Caco-2 (cell line): ENCODE results near the gene DRAP1. TPM values are rescaled to one million over a fixed set of nuclear protein-coding genes. Genes with fewer than 3 reads are reported as not detected.

Source experiments
- BruUV-seq: library from RNA; stranded (reverse); fragments of 400-500 nt; replicated peaks from 2 replicates; lab custom pipeline; 2021; lab: Mats Ljungman, UMichigan
- CTCF ChIA-PET: fragments of 300-600 bp; sonication (Branson Sonifier 250); formaldehyde crosslinking; loops from one replicate; lab custom pipeline; 2022; ENCODE audit warnings: antibody characterized with exemption; lab: Charles Lee
- POLR2A ChIA-PET: fragments of 300-600 bp; sonication (Branson Sonifier 250); formaldehyde crosslinking; loops from one replicate; lab custom pipeline; 2022; ENCODE audit warnings: antibody characterized with exemption; lab: Charles Lee
- DNase-seq, 2 experiments: peaks; one replicate each; pipeline versions ENCODE4 v3.0.0 to v3.0.0-alpha.2; 2020 to 2022
- H3K27me3 ChIP-seq: replicated peaks from 2 replicates; pipeline ENCODE4 v1.6.0; 2011; ENCODE audit warnings: low read length; ENCODE audit not compliant: control insufficient read depth, insufficient read depth
- H3K36me3 ChIP-seq: 2 replicates; pipeline ENCODE4 v1.5.1; 2011; ENCODE audit warnings: low read length; ENCODE audit not compliant: control insufficient read depth, insufficient read depth
- H3K4me1 ChIP-seq: fragments of 250-450 bp; sonication (Bioruptor Pico); 2 replicates; pipeline ENCODE4 v1.5.1; 2020; ENCODE audit warnings: mild to moderate bottlenecking
- H3K4me3 ChIP-seq: 2 replicates; pipeline ENCODE4 v1.5.1; 2011; ENCODE audit warnings: low read depth, mild to moderate bottlenecking, control low read depth, low read length
- H3K9me3 ChIP-seq: fragments of 250-450 bp; sonication (Bioruptor Pico); 2 replicates; pipeline ENCODE4 v1.5.1; 2020; ENCODE audit warnings: mild to moderate bottlenecking, moderate library complexity
- H3K27ac Mint-ChIP-seq: one replicate; pipeline ENCODE4 v1.8.0; 2022; ENCODE audit warnings: mixed read lengths; ENCODE audit not compliant: unreplicated experiment
- H3K27me3 Mint-ChIP-seq: one replicate; pipeline ENCODE4 v1.8.0; 2022; ENCODE audit warnings: mixed read lengths; ENCODE audit not compliant: insufficient read depth, unreplicated experiment
- H3K36me3 Mint-ChIP-seq: one replicate; pipeline ENCODE4 v1.8.0; 2022; ENCODE audit warnings: mild to moderate bottlenecking, mixed read lengths; ENCODE audit not compliant: insufficient read depth, unreplicated experiment
- H3K4me1 Mint-ChIP-seq: one replicate; pipeline ENCODE4 v1.8.0; 2022; ENCODE audit warnings: low read depth, mixed read lengths; ENCODE audit not compliant: unreplicated experiment
- H3K4me3 Mint-ChIP-seq: one replicate; pipeline ENCODE4 v1.8.0; 2022; ENCODE audit warnings: mild to moderate bottlenecking, moderate library complexity, mixed read lengths; ENCODE audit not compliant: unreplicated experiment
- H3K9me3 Mint-ChIP-seq: one replicate; pipeline ENCODE4 v1.8.0; 2022; ENCODE audit warnings: mixed read lengths; ENCODE audit not compliant: unreplicated experiment
- intact Hi-C: fragments of 100-400 bp; cut with micrococcal nuclease; formaldehyde crosslinking; loops from one replicate; pipeline ENCODE4 v1.10.0; 2022; ENCODE audit not compliant: unreplicated experiment
- total RNA-seq: library from RNA; stranded (reverse); gene quantifications from 2 replicates; pipeline ENCODE4 v1.2.3, GENCODE V29; 2022
- TF ChIP-seq, protein P1 (sequence below), 2 experiments: fragments of 200-600 bp in 1 of 2; IDR thresholded peaks; 1 replicate in 1 of 2; 2 replicates in 1 of 2; pipeline versions ENCODE4 v1.5.1 to v1.8.0; 2011 to 2022; ENCODE audit warnings: antibody characterized with exemption in 1 of 2, control low read depth in 1 of 2, inconsistent platforms in 1 of 2, low read depth in 1 of 2, low read length in 1 of 2, mild to moderate bottlenecking in 1 of 2, moderate library complexity in 1 of 2; ENCODE audit not compliant: insufficient read depth in 1 of 2, severe bottlenecking in 1 of 2, unreplicated experiment in 1 of 2

DRAP1 gene
- total RNA-seq, 1 experiment from 2014 or later, result 91.0 TPM

DNA sequence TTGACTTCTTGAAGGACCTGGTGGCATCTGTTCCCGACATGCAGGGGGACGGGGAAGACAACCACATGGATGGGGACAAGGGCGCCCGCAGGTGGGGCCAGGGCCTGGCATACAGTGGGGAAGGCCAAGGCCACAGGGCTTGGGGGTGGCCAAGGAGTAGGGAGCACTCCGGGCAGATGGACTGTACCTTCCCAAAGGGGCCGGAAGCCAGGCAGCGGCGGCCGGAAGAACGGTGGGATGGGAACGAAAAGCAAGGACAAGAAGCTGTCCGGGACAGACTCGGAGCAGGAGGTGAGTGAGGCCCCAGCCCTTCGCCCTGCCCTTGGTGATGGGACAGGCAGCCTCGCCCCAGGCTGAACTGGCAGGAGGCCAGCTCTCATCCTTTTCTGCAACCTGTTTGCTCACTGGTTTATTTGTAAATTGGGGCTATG lies 1.2 kb downstream of the DRAP1 start:
- peaks cover 15% of the 10 kb centered on the region for H3K4me1 ChIP-seq
- peak overlapping the region; percentile 95 for H3K4me3 ChIP-seq
- Mint-ChIP-seq H3K36me3 (peaks cover 19% of the 10 kb centered on the region), H3K27me3 (no peaks in the 10 kb centered on the region), H3K27ac (no peak overlapping the region), H3K4me3 (peak overlapping the region; percentile 90), H3K4me1 (no peaks in the 10 kb centered on the region), H3K9me3 (no peaks in the 10 kb centered on the region)
- intact Hi-C loops, result no loop called here
- no peaks in the 10 kb centered on the region; the same call in 1 of the 2 replicates for H3K36me3 ChIP-seq
- no peaks in the 10 kb centered on the region for H3K9me3 ChIP-seq
- no peak for DNase-seq
- CTCF ChIA-PET, result interaction anchor here (0.7 to 1.3 kb wide), 2 partner anchors 30 to 90 kb away, joined by 4 read pairs; partner anchors contain the start of gene CCDC85B
- POLR2A ChIA-PET, result no interaction called here
- BruUV-seq, result no TSS peak
- H3K27me3 ChIP-seq, result no peaks in the 10 kb centered on the region
- TF ChIP-seq, protein P1, sequence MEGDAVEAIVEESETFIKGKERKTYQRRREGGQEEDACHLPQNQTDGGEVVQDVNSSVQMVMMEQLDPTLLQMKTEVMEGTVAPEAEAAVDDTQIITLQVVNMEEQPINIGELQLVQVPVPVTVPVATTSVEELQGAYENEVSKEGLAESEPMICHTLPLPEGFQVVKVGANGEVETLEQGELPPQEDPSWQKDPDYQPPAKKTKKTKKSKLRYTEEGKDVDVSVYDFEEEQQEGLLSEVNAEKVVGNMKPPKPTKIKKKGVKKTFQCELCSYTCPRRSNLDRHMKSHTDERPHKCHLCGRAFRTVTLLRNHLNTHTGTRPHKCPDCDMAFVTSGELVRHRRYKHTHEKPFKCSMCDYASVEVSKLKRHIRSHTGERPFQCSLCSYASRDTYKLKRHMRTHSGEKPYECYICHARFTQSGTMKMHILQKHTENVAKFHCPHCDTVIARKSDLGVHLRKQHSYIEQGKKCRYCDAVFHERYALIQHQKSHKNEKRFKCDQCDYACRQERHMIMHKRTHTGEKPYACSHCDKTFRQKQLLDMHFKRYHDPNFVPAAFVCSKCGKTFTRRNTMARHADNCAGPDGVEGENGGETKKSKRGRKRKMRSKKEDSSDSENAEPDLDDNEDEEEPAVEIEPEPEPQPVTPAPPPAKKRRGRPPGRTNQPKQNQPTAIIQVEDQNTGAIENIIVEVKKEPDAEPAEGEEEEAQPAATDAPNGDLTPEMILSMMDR (IDR thresholded peaks at IDR 0.05; ENCODE audit: insufficient read depth in 1 of 2, low read depth in 1 of 2, low read length in 1 of 2, severe bottlenecking in 1 of 2, unreplicated experiment in 1 of 2), result no peak

DNA sequence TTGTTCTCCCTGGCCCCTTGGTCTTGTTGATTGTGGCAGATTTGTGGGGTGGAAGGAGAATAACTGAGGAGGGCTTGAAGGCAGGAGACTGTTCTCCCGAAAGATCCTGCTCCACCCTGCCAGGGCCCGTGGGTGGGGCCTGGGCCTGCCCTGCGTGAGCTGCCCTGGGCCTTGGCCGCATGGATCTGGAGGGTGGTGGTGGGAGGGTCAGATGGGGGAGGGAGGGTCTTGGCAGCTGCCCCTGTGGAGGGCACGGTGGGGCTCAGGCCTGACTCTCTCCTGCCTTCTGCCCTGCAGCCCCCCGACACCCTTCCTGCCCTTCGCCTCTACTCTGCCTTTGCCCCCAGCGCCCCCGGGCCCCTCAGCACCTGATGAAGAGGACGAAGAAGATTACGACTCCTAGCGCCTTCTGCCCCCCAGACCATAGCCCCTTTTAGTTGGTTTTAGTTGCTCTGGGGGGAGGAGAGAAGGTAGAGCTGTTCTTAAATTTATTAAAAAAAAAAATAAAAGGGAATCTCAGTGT lies 1.9 kb downstream of the DRAP1 start:
- POLR2A ChIA-PET, result no interaction called here
- no peaks in the 10 kb centered on the region for H3K9me3 ChIP-seq
- Mint-ChIP-seq H3K4me3 (peak overlapping the region; percentile 90), H3K4me1 (no peaks in the 10 kb centered on the region), H3K9me3 (no peaks in the 10 kb centered on the region), H3K27ac (no peak overlapping the region), H3K36me3 (peaks cover 19% of the 10 kb centered on the region), H3K27me3 (no peaks in the 10 kb centered on the region)
- H3K4me3 ChIP-seq, result no peak overlapping the region
- intact Hi-C loops, result no loop called here
- CTCF ChIA-PET, result interaction anchor here (0.7 kb wide), 2 partner anchors 89 to 497 kb away, joined by 4 to 5 read pairs; no protein-coding TSS in a partner anchor
- TF ChIP-seq, protein P1 (IDR thresholded peaks at IDR 0.05; ENCODE audit: insufficient read depth in 1 of 2, low read depth in 1 of 2, low read length in 1 of 2, severe bottlenecking in 1 of 2, unreplicated experiment in 1 of 2), result no peak
- no peaks in the 10 kb centered on the region; the same call in 1 of the 2 replicates for H3K36me3 ChIP-seq
- no peaks in the 10 kb centered on the region for H3K27me3 ChIP-seq
- BruUV-seq, result no TSS peak
- DNase-seq, result no peak
- H3K4me1 ChIP-seq, result peaks cover 15% of the 10 kb centered on the region

DNA sequence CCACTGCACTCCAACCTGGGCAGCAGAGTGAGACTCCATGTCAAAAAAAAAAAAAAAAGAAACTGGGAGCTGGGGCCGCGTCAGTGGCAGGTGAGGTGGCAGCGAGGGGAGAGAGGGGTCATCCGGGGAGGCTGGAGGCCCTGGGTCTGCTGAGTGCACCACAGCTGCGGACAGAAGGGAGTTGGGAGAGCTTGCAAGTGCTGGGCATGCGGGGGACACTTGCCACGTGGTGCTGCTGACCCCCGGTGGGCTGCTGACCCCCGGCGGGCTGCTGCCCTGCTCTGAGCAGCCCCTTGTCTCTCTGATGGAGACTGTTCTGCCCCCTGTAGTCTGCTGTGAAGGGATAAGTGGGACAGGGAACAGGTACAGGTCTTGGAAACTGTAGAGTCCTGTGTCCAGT lies 2.6 kb downstream of the DRAP1 start:
- TF ChIP-seq, protein P1 (IDR thresholded peaks at IDR 0.05; ENCODE audit: insufficient read depth in 1 of 2, low read depth in 1 of 2, low read length in 1 of 2, severe bottlenecking in 1 of 2, unreplicated experiment in 1 of 2), result no peak
- no peak for DNase-seq
- intact Hi-C loops, result no loop called here
- Mint-ChIP-seq H3K27me3 (no peaks in the 10 kb centered on the region), H3K4me3 (no peak overlapping the region), H3K27ac (no peak overlapping the region), H3K9me3 (no peaks in the 10 kb centered on the region), H3K36me3 (peaks cover 20% of the 10 kb centered on the region), H3K4me1 (no peaks in the 10 kb centered on the region)
- H3K9me3 ChIP-seq, result no peaks in the 10 kb centered on the region
- H3K36me3 ChIP-seq, result no peaks in the 10 kb centered on the region; the same call in 1 of the 2 replicates
- no peaks in the 10 kb centered on the region for H3K27me3 ChIP-seq
- peaks cover 15% of the 10 kb centered on the region for H3K4me1 ChIP-seq
- POLR2A ChIA-PET, result no interaction called here
- CTCF ChIA-PET, result interaction anchor here (0.7 kb wide), 1 partner anchor 496 kb away, joined by 5 read pairs; no protein-coding TSS in a partner anchor
- no peak overlapping the region for H3K4me3 ChIP-seq
- BruUV-seq, result no TSS peak
